Kidney (tissue), 14 donors: ENCODE measurements around the gene KCNN3. TPM values are rescaled to one million over a fixed set of nuclear protein-coding genes. Genes with fewer than 3 reads are reported as not detected.
A peak's percentile ranks its signal among the peaks of the same experiment; 100 is the strongest.

ENCODE experiments used
- DNase-seq, 5 donors: peaks; one replicate each; pipeline ENCODE4 v3.0.0-alpha.2; 2013 to 2020
- FAIRE-seq: peaks from 2 replicates; lab custom pipeline; 2012; peaks lifted over from hg19 to GRCh38; lab: Jason Lieb, UNC
- H3K27ac ChIP-seq, 2 donors: one replicate each; pipeline ENCODE4 v1.7.0; 2013; ENCODE audit warnings: low read depth in 2 of 2, low read length in 2 of 2, inconsistent platforms in 1 of 2
- H3K27me3 ChIP-seq: one replicate; pipeline ENCODE4 v1.7.1; 2013; ENCODE audit warnings: low read length, inconsistent platforms; ENCODE audit not compliant: control insufficient read depth, insufficient read depth
- H3K36me3 ChIP-seq, 3 donors: one replicate each; pipeline versions ENCODE4 v1.7.0 to v1.7.1; 2013; ENCODE audit warnings: low read length in 3 of 3, control low read depth in 1 of 3, inconsistent platforms in 1 of 3; ENCODE audit not compliant: insufficient read depth in 3 of 3, control insufficient read depth in 2 of 3
- H3K4me1 ChIP-seq, 3 donors: one replicate each; pipeline versions ENCODE4 v1.7.0 to v1.7.1; 2013; ENCODE audit warnings: low read length in 3 of 3, inconsistent platforms in 1 of 3, low read depth in 1 of 3; ENCODE audit not compliant: control insufficient read depth in 2 of 3, insufficient read depth in 2 of 3
- H3K4me3 ChIP-seq, 3 donors: one replicate each; pipeline versions ENCODE4 v1.7.0 to v1.8.1; 2013; ENCODE audit warnings: low read length in 3 of 3, control low read depth in 1 of 3, inconsistent platforms in 1 of 3
- H3K9ac ChIP-seq, 3 donors: one replicate each; pipeline versions ENCODE4 v1.7.0 to v1.7.1; 2013; ENCODE audit warnings: low read length in 3 of 3, control low read depth in 1 of 3, inconsistent platforms in 1 of 3
- H3K9me3 ChIP-seq, 3 donors: one replicate each; pipeline versions ENCODE4 v1.7.0 to v1.7.1; 2013; ENCODE audit warnings: low read length in 3 of 3, control low read depth in 1 of 3, inconsistent platforms in 1 of 3; ENCODE audit not compliant: control insufficient read depth in 2 of 3, insufficient read depth in 1 of 3
- intact Hi-C: fragments of 100-400 bp; cut with DNase I; formaldehyde crosslinking; loops from one replicate; pipeline ENCODE4 v1.11.1; 2022
- polyA plus RNA-seq: library from polyadenylated mRNA; stranded (reverse); fragments of 350-450 nt; fragmentation: Illumina TruSeq; extraction: RNeasy Lipid Tissue Mini Kit (QIAGEN cat#74804); gene quantifications from one replicate; pipeline ENCODE4 v1.2.3, GENCODE V29; 2014; ENCODE audit warnings: low read depth, low replicate concordance; ENCODE audit not compliant: insufficient read depth
- total RNA-seq: library from RNA; stranded (reverse); fragmentation: NEBNext Ultra II Directional; extraction: Animal tissue kit (Norgen Biotek cat#: 25700); gene quantifications from one replicate; pipeline ENCODE4 v1.2.1, GENCODE V29; 2021
- TF ChIP-seq, protein P1 (sequence below): IDR thresholded peaks from 3 replicates; pipeline ENCODE4 v1.5.1; 2012; ENCODE audit warnings: mild to moderate bottlenecking, moderate library complexity, borderline replicate concordance; ENCODE audit not compliant: insufficient read depth; ENCODE audit errors: extremely low read depth
- donor health status: control.
- donor health status: control.
- donor health status: control.
- donor health status: control.
- donor health status: control.
- donor health status: DM: yes; HTN: yes; CAD: no.
- donor health status: Normal renal cell carcinoma (clear cell type).

The KCNN3 gene
- total and polyA plus RNA-seq, 2 donors from 2014 or later: 2.6 to 5.6 TPM

DNA sequence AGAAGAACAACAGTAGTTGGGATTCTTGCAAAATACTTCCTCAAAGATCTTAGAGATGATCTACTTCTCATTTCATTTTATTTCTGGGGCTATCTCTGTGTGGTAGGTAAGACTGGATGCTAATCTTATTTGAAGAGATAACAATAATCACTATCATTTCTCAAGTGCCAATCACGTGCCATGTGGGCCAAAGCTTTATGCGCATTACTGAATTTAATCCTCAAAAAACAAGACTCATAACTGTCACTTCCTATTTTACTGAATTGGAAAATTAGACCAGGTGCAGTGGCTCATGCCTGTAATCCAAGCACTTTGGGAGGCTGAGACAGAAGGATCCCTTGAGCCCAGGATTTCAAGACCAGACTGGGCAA, 121.7 kb downstream of the KCNN3 start:
- no peak overlapping the region for H3K4me3 ChIP-seq
- H3K4me1 ChIP-seq: peaks cover 0 to 8% (median 0%) of the 10 kb centered on the region in 3 donors
- intact Hi-C loops: no loop called here
- TF ChIP-seq, protein P1, sequence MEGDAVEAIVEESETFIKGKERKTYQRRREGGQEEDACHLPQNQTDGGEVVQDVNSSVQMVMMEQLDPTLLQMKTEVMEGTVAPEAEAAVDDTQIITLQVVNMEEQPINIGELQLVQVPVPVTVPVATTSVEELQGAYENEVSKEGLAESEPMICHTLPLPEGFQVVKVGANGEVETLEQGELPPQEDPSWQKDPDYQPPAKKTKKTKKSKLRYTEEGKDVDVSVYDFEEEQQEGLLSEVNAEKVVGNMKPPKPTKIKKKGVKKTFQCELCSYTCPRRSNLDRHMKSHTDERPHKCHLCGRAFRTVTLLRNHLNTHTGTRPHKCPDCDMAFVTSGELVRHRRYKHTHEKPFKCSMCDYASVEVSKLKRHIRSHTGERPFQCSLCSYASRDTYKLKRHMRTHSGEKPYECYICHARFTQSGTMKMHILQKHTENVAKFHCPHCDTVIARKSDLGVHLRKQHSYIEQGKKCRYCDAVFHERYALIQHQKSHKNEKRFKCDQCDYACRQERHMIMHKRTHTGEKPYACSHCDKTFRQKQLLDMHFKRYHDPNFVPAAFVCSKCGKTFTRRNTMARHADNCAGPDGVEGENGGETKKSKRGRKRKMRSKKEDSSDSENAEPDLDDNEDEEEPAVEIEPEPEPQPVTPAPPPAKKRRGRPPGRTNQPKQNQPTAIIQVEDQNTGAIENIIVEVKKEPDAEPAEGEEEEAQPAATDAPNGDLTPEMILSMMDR: no peak
- H3K9me3 ChIP-seq: no peaks in the 10 kb centered on the region
- H3K27me3 ChIP-seq: no peaks in the 10 kb centered on the region
- FAIRE-seq (no peak), DNase-seq (no peak)
- H3K27ac ChIP-seq: no peak overlapping the region
- H3K36me3 ChIP-seq: no peaks in the 10 kb centered on the region
- H3K9ac ChIP-seq: no peak overlapping the region

DNA sequence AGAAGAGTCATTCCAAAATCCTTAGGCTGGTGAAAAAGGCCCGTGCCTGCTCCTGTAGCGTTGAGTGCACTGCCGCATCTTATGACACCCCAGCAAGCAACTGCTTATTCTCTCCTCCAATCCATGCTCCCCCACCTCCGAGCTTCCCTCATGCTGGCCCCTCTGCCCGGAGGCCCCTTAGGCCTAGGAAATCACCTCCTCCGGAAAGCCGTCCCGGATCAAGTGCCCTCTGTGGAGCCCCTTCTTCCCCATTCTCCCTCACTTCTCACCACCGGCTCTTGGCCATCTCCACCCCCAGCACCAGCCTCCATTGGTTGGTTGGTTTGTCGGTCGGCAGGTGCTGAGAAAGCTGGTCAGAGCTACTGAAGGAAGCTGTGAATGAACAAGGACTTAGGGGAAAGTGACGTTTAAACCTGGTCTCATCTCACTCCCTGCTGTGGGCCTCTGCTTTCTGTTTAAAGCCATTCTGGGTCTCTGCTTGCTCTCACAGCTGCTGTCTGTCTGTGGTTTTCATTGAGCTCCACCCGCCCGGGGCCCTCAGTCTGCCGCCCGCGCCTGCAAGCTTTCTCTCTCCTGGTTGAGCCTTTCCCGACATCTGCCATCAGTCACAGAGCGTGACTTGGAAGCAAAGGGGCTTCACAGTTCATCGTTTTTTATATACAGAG, 122.2 kb downstream of the KCNN3 start:
- Histone ChIP-seq H3K27ac (no peak overlapping the region), H3K9me3 (no peaks in the 10 kb centered on the region), H3K4me1 (peaks cover 0 to 8% (median 0%) of the 10 kb centered on the region in 3 donors), H3K27me3 (no peaks in the 10 kb centered on the region), H3K36me3 (no peaks in the 10 kb centered on the region), H3K4me3 (no peak overlapping the region), H3K9ac (no peak overlapping the region)
- TF ChIP-seq, protein P1: no peak
- DNase-seq (peak; percentile 56 to 89 (median 72)), FAIRE-seq (no peak)
- intact Hi-C loops: no loop called here

DNA sequence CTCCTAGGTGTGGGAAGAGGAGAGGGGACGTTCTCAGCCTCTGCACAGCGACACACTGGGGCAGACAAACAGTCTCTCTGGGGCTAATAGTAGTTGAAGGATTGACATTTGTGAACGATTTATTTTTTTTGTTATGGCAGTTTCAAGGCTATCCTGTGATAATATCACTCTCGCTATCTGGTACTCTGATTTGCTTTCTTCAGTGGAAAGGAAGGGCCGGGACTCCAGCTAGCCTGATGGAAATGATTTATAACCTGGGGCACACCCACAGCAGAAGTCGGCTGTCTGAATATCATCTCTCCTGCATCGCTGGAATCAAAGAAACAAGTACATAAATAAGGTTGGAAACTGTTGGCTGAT, 122.7 kb downstream of the KCNN3 start:
- no peaks in the 10 kb centered on the region for H3K9me3 ChIP-seq
- FAIRE-seq: no peak
- no peak overlapping the region for H3K9ac ChIP-seq
- no peaks in the 10 kb centered on the region for H3K36me3 ChIP-seq
- no peak overlapping the region for H3K27ac ChIP-seq
- H3K4me1 ChIP-seq: peaks cover 0 to 8% (median 0%) of the 10 kb centered on the region in 3 donors
- intact Hi-C loops: no loop called here
- no peak for DNase-seq
- no peak overlapping the region for H3K4me3 ChIP-seq
- no peaks in the 10 kb centered on the region for H3K27me3 ChIP-seq
- TF ChIP-seq, protein P1: no peak
